NCI-H2107 (cell line): Measurements from ENCODE around the gene UGGT2.

Source experiments
- DNase-seq: peaks from one replicate; lab custom pipeline; 2025; lab: John Stamatoyannopoulos, UW

UGGT2 gene, protein sequence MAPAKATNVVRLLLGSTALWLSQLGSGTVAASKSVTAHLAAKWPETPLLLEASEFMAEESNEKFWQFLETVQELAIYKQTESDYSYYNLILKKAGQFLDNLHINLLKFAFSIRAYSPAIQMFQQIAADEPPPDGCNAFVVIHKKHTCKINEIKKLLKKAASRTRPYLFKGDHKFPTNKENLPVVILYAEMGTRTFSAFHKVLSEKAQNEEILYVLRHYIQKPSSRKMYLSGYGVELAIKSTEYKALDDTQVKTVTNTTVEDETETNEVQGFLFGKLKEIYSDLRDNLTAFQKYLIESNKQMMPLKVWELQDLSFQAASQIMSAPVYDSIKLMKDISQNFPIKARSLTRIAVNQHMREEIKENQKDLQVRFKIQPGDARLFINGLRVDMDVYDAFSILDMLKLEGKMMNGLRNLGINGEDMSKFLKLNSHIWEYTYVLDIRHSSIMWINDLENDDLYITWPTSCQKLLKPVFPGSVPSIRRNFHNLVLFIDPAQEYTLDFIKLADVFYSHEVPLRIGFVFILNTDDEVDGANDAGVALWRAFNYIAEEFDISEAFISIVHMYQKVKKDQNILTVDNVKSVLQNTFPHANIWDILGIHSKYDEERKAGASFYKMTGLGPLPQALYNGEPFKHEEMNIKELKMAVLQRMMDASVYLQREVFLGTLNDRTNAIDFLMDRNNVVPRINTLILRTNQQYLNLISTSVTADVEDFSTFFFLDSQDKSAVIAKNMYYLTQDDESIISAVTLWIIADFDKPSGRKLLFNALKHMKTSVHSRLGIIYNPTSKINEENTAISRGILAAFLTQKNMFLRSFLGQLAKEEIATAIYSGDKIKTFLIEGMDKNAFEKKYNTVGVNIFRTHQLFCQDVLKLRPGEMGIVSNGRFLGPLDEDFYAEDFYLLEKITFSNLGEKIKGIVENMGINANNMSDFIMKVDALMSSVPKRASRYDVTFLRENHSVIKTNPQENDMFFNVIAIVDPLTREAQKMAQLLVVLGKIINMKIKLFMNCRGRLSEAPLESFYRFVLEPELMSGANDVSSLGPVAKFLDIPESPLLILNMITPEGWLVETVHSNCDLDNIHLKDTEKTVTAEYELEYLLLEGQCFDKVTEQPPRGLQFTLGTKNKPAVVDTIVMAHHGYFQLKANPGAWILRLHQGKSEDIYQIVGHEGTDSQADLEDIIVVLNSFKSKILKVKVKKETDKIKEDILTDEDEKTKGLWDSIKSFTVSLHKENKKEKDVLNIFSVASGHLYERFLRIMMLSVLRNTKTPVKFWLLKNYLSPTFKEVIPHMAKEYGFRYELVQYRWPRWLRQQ (N-terminal part only)

DNA sequence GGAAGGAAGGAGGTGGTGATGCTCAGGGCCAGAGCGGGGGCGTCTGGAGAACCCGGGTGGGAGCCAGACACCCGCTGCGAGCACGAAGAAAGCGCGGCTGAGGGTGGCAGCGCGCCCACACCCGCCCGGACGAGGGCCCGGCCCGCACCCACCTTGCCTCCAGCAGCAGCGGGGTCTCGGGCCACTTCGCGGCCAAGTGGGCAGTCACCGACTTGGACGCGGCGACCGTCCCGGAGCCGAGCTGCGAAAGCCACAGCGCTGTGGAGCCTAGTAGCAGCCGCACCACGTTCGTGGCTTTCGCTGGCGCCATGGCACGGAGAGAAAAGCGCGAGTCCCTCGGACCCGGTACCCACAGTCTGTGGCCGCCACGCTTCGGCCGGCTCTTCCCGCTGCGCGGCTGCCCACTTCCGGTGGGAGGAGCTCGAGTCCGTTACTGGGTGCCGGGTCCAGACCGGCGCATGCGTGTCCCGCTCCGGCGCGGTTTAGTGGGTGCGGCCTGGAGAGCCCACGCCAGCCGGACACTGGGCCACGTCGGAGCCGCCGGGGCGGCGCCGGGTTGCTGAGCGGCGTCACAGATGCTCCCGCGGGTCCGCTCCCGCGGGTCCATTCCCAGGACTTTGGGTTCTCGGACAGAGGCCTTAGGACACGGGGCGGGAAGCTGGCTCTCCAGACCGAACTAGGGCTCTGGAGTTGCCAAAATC lies at the start of gene UGGT2:
Gene UGGT2 (minus strand): TSS at position 399 of the 701 bp plus-strand sequence. CDS start 89 bp downstream, at position 310.
- peak; percentile 32 for DNase-seq

DNA sequence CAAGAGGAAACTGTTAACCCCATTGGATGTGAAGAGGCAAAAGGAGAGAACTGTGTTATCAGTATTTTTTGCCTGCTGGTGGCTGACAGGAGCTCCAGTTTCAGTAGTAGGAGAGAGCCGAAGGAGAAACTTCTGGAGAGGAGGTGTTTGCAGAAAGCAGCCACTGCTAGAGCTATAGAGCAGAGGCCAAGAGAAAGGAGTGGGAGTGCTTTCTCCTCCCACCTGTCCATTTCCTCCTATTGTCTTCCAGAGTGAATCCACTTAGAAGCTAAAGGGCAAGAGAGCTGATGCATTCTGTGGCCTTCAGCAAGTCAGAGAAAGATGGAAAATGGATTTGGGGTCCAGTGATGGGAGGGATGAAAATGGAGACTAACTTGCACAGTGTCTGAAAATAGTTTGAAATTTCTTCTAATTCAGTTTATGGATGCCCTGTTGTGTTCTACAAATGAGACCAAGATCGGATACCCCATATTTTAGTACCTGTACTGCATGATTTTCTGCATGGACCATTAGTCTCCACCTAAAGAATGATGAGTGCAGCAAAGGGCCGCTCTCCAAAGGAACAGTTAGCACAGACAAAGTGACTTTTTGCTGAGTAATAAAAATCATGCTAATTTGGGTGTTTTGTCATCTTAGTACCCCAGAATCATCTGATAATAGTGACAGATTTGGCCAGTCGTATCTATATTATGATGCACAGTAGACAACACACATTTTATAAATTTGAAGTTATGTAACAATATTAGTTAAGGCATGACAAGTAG lies 47.4 kb upstream of the UGGT2 start:
- DNase-seq, result no peak

GRCh38 chr13:96093296-96094006 lies 40.2 kb upstream of the UGGT2 start:
- no peak for DNase-seq

DNA sequence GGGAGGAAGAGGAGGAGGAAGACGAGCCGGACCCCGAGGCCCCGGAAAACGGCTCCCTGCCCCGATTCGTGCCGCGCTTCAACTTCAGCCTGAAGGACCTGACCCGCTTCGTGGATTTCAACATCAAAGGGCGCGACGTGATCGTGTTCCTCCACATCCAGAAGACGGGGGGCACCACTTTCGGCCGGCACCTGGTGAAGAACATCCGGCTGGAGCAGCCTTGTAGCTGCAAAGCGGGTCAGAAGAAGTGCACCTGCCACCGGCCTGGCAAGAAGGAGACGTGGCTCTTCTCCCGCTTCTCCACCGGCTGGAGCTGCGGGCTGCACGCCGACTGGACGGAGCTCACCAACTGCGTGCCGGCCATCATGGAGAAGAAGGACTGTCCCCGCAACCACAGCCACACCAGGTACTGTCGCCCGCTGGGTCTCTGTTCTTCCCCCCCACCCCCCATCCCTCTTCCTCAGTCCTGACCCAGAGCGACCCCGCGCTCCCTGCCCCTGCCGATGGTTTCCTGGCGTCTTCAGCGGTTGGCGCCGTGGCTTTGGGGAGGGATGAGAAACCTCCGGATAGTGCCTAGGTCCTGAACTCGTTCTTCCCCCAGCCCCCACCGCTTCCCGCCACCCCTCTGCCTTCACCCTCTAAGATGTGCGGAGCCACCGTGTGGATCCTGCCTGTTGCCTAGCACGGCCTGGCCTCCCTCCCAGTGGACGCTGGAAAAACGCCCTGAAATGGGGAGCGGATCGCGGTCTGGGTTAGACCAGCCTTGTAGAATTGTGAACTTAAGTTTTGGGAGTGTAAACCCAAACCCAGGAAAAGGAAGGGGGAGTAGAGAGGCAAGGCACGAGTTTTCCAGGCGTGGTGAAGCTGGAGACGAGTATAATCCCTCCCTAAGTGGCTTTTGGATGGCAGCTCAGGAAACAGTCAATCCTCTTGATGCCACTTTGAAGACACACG lies 38.2 kb upstream of the UGGT2 start:
- no peak for DNase-seq

DNA sequence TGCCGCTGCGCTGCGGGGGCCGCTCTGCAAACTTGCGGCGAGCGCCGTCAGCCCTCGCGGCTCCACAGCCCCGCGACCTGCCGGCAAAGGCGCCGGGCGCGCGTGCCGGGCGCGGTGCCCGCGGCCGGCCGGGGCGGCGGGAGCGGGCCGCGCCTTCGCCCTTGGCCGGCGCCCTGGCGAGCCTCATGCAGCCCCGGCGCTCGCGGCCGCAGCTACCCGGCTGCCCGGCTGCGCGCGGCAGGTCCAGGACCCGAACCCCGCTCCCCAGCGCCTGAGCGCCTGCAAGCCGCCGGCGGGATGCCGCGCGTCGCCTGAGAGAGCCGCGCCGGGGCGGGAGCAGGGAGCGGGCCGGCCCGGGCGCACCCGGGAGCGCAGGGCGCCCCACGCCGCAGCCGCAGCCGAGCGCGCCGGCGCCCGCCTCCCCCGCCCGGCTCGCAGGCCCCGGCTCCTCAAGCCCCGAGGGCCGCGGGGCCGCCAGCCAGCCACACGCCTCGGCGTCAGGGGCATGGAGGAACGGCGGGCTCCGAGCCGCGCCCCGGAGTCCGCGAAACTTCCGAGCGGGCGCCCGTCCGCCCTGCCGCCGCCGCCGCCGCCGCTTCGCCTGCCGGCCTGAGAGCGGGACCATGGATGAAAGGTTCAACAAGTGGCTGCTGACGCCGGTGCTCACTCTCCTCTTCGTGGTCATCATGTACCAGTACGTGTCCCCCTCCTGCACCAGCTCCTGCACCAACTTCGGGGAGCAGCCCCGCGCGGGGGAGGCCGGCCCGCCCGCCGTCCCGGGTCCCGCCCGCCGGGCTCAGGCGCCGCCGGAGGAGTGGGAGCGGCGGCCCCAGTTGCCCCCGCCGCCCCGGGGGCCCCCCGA lies 37.3 kb upstream of the UGGT2 start:
- no peak for DNase-seq

DNA sequence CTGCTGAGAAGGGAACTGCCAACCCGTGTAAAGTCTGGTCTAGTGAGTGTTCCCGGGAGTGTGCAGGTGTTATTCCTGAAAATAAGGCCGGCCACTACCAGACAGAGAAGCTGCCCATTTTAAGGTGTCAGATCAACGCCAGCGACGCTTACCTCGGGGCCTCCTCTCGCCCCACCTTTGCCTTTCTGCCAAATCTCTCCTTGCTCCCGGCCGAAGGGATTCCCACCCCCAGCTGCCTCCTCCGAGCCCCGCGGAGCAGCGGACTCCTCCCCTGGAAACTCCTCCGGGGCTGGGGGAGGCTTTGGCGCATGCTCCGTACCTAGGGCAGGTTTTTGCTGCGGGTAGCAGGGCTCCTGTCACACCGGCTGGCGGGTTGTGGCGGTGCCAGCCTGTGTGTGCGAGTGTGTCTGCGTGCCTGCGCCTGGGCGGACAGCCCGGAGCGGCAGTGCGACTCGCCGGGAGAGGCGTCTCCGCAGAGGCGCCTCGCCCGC lies 36.6 kb upstream of the UGGT2 start, which contains the start of gene HS6ST3:
Gene HS6ST3 (plus strand): TSS at position 359 of the 491 bp plus-strand sequence.
- no peak for DNase-seq

DNA sequence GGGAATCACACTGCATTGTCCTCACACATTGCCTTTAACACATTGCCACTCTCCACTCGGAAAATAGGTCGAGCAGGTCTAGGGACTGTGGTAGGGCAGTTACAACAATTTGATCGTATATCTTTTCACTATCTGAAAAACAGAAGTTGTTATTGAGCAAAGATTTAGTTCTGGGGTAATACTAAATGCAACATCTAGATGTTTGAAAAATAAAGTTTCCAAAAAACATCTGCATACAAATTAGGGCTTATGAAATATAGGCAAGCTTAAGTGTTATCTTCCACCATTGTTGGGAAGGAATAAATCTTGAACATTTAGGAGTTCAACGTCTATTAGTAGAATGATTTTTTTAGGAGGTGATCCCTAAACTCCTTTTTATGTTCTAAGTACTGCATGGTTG lies 35.9 kb upstream of the UGGT2 start:
- DNase-seq, result no peak

DNA sequence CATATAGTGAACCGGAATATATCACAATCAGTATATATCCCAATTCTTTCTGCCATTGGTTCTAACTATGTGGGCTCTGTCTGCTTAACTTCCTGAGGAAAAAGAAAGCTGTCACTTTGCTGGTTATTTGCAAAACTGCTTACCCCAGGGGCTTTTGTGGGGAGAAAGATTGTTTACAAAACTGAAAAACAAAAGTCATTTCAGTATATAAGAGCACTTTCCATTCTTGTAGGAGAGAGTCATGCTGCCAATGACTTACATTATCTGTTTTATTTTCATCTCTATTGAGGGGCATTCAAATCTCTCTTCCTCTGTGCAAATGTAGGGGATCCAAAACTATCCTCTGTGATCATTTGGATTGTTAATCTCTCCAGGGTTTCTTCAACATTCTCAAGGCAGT lies 33.5 kb upstream of the UGGT2 start:
- no peak for DNase-seq

- no peak for DNase-seq
Measured at GRCh38 chr13:96082640-96083039, 29.4 kb upstream of the UGGT2 start.

- no peak for DNase-seq
Measured at GRCh38 chr13:96081888-96082287, 28.7 kb upstream of the UGGT2 start.

DNA sequence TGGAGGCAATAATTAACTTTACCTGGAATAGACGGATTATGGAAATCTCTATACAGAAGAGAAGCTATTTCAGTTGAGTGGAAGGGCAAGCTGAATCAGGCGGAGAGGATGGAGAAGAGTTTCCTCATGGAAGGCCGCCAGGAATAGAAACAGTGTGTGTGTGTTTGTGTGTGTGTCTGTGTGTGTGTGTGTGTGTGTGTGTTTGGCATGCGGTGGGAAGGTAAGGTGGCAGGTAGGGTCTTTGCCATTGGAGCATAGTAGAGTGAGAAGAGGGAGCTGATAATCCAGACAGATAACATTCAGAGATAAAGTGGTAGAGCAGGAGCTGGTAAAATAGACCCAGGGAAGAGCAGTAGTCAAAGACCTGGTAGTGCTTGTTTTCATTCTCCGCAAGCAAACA lies 27.5 kb upstream of the UGGT2 start:
- DNase-seq, result no peak

- no peak for DNase-seq
Measured at GRCh38 chr13:96075953-96076543, 22.8 kb upstream of the UGGT2 start.

- no peak for DNase-seq
Measured at GRCh38 chr13:96072392-96072791, 19.2 kb upstream of the UGGT2 start.

DNA sequence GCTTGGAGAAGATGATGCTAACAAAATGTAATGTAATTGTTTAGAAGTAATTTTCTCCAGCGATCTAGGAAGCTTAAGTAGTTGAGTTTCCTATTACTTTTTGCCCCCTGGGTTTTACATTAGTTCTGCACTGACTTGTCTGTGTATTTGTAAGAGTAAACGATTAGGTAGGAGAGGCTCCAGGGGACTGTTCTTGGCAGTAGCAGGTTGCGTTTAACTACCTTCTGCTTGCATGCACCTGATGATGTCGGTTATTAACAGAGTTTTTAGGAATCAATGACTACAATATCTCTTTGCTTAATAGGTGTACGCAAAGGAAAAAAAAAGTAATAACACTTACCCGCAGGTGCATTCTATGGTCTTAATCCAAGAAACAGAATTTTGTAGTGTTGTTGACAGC lies 18.3 kb upstream of the UGGT2 start:
- no peak for DNase-seq

DNA sequence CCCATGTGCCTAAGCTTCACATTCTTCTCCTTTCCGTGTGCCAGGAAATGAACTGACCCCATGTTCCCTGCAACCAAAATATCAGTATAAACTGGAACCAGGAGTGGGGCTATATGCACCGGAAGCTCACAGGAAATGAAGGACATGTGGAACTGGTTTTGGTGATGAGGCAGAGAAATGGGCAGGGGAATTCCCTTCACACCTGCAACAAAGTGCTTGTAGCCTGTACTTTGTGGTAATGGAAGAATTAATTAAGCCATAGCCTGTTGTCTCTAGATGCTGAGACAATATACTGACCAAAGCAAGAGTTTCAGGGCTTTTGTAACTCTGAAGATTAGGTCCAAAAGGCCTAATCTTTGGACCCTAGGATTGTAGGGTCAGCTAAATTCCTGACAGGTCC lies 15.5 kb upstream of the UGGT2 start:
- no peak for DNase-seq

GRCh38 chr13:96065849-96066248 lies 12.6 kb upstream of the UGGT2 start:
- DNase-seq, result no peak

DNA sequence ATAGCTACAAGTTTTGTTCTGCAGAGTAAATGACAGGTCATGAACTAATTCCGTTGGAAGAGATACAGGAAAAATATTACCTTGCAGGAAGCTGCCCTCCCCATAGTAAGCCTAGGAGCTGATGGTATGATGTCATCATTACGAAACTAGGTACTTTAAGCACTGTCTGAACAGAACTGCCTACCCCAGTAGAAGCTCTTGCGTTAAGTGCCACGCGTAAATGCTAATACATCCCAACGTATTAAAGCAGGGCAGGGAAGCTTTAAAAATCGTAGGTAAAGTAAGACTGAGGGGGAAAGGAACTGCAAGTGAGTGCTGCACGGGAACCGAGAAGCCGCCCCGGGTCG lies 572 bp downstream of the UGGT2 start:
- DNase-seq, result peak; percentile 4
